ENCODE measurements around the gene STK11. TPM values are rescaled to one million over a fixed set of nuclear protein-coding genes. Genes with fewer than 3 reads are reported as not detected.

STK11 gene
- total RNA-seq, 4 donors from 2014 or later: 60.2 to 83.4 (median 71.1) TPM

GRCh38 chr19:1259876-1260748, 54.5 kb downstream of the STK11 start:
- Histone ChIP-seq H3K36me3 (peaks cover 26 to 37% of the 10 kb centered on the region in 2 donors), H3K9me3 (no peaks in the 10 kb centered on the region), H3K4me1 (peaks cover 32 to 77% of the 10 kb centered on the region in 2 donors), H3K27me3 (no peaks in the 10 kb centered on the region), H3K27ac (peak overlapping the region; percentile 91 to 97 (median 96)), H3K4me3 (replicated peaks in 1 of 3) (peak overlapping the region in 1 of 3 donors; percentile 71)
- DNase-seq: no peak
- intact Hi-C loops (cut with DNase I): no loop called here
- 24 to 44% methylated on average over 7 to 10 of the region's 33 CpGs for WGBS, 2 donors
- TF ChIP-seq CTCF (IDR thresholded peaks at IDR 0.05): no peak
- TF ChIP-seq POLR2A (IDR thresholded peaks at IDR 0.05): no peak

GRCh38 chr19:1260749-1261537, 55.4 kb downstream of the STK11 start:
- no peaks in the 10 kb centered on the region for H3K9me3 ChIP-seq
- intact Hi-C loops (cut with DNase I): no loop called here
- peak overlapping the region in 2 of 3 donors; percentile 49 to 71 for H3K4me3 ChIP-seq (replicated peaks in 1 of 3)
- TF ChIP-seq CTCF (IDR thresholded peaks at IDR 0.05) (no peak), POLR2A (IDR thresholded peaks at IDR 0.05) (peak; percentile 15 to 88)
- peak overlapping the region; percentile 95 to 97 (median 96) for H3K27ac ChIP-seq
- H3K27me3 ChIP-seq: no peaks in the 10 kb centered on the region
- peaks cover 18 to 29% of the 10 kb centered on the region in 2 donors for H3K36me3 ChIP-seq
- WGBS, 2 donors: 1% methylated on average over 9 to 52 of the region's 83 CpGs
- peaks cover 40 to 77% of the 10 kb centered on the region in 2 donors for H3K4me1 ChIP-seq
- DNase-seq: peak; percentile 95 to 96

DNA sequence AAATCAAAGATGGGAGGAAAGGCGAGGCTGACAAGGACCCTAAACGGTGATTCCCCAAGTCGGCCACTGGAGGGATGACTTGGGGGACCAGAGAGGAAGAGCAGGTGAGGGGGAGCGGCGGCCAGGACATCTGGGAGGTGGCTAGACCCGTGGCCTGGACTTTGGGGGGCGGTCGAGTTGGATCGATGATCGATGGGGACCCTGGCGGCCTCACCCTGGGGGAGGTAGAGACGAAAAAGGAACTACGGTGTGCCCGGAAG, 55.9 kb downstream of the STK11 start:
- Histone ChIP-seq H3K4me3 (replicated peaks in 1 of 3) (peak overlapping the region in 1 of 3 donors; percentile 71), H3K27me3 (no peaks in the 10 kb centered on the region), H3K27ac (peak overlapping the region; percentile 95 to 97 (median 96)), H3K9me3 (no peaks in the 10 kb centered on the region), H3K36me3 (peaks cover 14 to 24% of the 10 kb centered on the region in 2 donors), H3K4me1 (peaks cover 46 to 81% of the 10 kb centered on the region in 2 donors)
- DNase-seq: no peak
- TF ChIP-seq CTCF (IDR thresholded peaks at IDR 0.05) (no peak), POLR2A (IDR thresholded peaks at IDR 0.05) (no peak)
- WGBS, 2 donors: 18 to 24% methylated on average over 14 of the region's 14 CpGs
- intact Hi-C loops (cut with DNase I): no loop called here

DNA sequence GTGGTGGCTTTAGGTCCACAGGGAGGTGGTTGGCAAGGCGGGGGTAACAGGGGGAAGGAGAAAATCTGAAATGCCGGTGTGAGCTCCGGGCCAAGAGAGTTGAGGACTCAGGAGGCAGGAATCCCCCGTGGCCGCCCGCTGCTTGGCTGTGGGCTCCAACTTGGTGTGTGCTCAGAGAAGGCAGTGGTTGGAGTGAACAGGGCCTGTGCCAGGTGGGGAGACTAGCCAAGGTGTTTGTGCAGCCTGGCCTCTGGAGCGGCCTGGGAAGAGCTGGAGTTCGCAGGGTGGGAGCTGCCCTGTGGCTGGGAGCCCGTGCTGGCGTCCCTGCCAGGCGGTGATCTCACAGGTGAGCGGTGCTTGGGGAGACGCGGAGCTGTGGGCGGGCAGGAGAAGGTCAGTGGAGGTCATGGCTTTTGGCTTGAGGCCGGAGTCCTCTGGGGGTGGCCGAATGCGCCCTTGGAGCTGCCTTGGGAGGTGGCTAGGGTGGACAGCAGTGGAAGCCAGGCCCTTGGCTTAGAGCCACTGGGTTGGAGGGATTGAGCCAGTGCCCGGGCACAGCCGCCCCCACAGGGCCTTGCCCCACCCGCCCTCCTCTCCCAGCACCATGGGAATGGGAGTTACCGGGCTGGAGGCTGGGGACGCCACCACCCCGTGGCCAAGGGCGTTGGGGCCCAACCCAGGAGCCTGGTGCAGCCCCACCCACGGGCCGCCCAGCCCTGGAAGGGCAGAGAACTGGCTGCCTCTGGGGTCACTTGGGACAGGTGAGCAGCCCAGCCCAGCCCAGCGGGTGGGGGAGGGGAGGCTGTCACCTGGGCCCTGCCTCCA, 56.4 kb downstream of the STK11 start:
- Histone ChIP-seq H3K4me3 (replicated peaks in 1 of 3) (peak overlapping the region in 1 of 3 donors; percentile 71), H3K27me3 (no peaks in the 10 kb centered on the region), H3K27ac (peak overlapping the region; percentile 95 to 97 (median 96)), H3K9me3 (no peaks in the 10 kb centered on the region), H3K36me3 (peaks cover 9 to 18% of the 10 kb centered on the region in 2 donors), H3K4me1 (peaks cover 49 to 87% of the 10 kb centered on the region in 2 donors)
- TF ChIP-seq POLR2A (IDR thresholded peaks at IDR 0.05): peak in 1 of 2 donors; percentile 77
- TF ChIP-seq CTCF (IDR thresholded peaks at IDR 0.05): no peak
- DNase-seq: peak; percentile 94 to 96
- intact Hi-C loops (cut with DNase I): no loop called here
- 6 to 19% methylated on average over 11 to 22 of the region's 28 CpGs for WGBS, 2 donors

Measured in thyroid gland (tissue), 4 donors.